ENCODE results near the gene MACROD2.

Gene MACROD2

DNA sequence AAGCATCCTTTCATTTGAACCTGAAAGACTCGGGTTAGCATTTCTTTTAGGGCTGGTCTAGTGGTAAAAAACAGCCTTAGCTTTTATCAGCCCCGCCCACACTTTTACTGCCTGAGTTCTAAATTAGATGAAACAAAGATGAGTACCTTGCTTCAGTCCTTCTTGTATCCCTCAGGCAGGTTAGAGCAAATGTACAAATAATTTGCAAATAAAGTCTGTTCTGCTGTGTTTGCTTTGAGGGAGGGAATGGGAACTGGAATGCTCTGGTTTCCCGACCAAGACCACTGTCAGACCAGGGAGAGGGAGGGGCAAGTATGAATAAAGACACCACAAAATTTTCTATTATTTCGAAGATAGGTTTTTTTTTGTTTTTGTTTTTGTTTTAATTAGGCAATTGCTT lies 427.6 kb downstream of the MACROD2 start:
- Histone ChIP-seq H4K20me1 (ENCODE audit: low read depth, low read length) (no peaks in the 10 kb centered on the region), H3K4me2 (ENCODE audit: low read depth, low read length, poor library complexity, severe bottlenecking) (no peak overlapping the region), H3K9ac (ENCODE audit: low read length) (no peak overlapping the region), H3K9me2 (replicated peaks; ENCODE audit: insufficient read depth, low read length) (0 out of 2 replicates have a peak, but pooled peaks cover under 1% of the 10 kb centered on the region), H3K36me3 (ENCODE audit: low read length) (no peaks in the 10 kb centered on the region), H3K79me2 (ENCODE audit: insufficient read depth, low read length) (no peaks in the 10 kb centered on the region), H3K27ac (ENCODE audit: low read depth, low read length) (no peak overlapping the region), H3K9me3 (ENCODE audit: insufficient read depth, low read length) (no peaks in the 10 kb centered on the region), H3K27me3 (ENCODE audit: low read length) (no peaks in the 10 kb centered on the region), H2AFZ (ENCODE audit: low read depth, low read length, severe bottlenecking) (no peak overlapping the region), H3K4me3 (ENCODE audit: insufficient read depth, low read length, poor library complexity, severe bottlenecking) (no peak overlapping the region), H3F3A (ENCODE audit: insufficient read depth) (no peaks in the 10 kb centered on the region)
- TF ChIP-seq EZH2phosphoT487 (conservative IDR thresholded peaks at IDR 0.05; ENCODE audit: low read length): no peak
- TF ChIP-seq, protein P1, sequence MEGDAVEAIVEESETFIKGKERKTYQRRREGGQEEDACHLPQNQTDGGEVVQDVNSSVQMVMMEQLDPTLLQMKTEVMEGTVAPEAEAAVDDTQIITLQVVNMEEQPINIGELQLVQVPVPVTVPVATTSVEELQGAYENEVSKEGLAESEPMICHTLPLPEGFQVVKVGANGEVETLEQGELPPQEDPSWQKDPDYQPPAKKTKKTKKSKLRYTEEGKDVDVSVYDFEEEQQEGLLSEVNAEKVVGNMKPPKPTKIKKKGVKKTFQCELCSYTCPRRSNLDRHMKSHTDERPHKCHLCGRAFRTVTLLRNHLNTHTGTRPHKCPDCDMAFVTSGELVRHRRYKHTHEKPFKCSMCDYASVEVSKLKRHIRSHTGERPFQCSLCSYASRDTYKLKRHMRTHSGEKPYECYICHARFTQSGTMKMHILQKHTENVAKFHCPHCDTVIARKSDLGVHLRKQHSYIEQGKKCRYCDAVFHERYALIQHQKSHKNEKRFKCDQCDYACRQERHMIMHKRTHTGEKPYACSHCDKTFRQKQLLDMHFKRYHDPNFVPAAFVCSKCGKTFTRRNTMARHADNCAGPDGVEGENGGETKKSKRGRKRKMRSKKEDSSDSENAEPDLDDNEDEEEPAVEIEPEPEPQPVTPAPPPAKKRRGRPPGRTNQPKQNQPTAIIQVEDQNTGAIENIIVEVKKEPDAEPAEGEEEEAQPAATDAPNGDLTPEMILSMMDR (IDR thresholded peaks at IDR 0.05; ENCODE audit: insufficient read depth, low read length, poor library complexity, severe bottlenecking): no peak

DNA sequence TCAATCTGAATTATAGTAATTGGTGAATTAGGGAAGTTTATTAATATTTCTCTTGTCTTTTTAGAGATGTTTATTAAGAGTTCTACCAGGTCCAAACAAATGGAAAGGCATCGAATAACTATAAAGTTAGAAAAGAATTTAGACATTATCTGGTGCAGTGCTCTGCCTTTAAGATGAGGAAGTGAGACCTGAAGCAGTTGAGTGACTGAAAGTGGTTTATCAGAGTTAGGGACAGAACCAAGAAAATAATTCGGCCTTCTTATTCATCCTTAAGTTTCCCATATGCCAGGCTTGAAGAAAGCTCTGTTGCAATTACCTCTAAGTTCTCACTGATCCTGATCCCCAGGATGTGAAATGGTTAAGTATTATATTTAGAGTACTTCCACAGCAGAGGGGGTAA lies 436.3 kb downstream of the MACROD2 start:
- Histone ChIP-seq H4K20me1 (ENCODE audit: low read depth, low read length) (no peaks in the 10 kb centered on the region), H3K9me3 (ENCODE audit: insufficient read depth, low read length) (no peaks in the 10 kb centered on the region), H3K4me3 (ENCODE audit: insufficient read depth, low read length, poor library complexity, severe bottlenecking) (no peak overlapping the region), H3K36me3 (ENCODE audit: low read length) (no peaks in the 10 kb centered on the region), H3K27me3 (ENCODE audit: low read length) (no peaks in the 10 kb centered on the region), H3K4me2 (ENCODE audit: low read depth, low read length, poor library complexity, severe bottlenecking) (no peak overlapping the region), H2AFZ (ENCODE audit: low read depth, low read length, severe bottlenecking) (no peak overlapping the region), H3F3A (ENCODE audit: insufficient read depth) (no peaks in the 10 kb centered on the region), H3K27ac (ENCODE audit: low read depth, low read length) (no peak overlapping the region), H3K9ac (ENCODE audit: low read length) (no peak overlapping the region), H3K9me2 (replicated peaks; ENCODE audit: insufficient read depth, low read length) (no peaks in the 10 kb centered on the region), H3K79me2 (ENCODE audit: insufficient read depth, low read length) (no peaks in the 10 kb centered on the region)
- TF ChIP-seq, protein P1 (IDR thresholded peaks at IDR 0.05; ENCODE audit: insufficient read depth, low read length, poor library complexity, severe bottlenecking): no peak
- TF ChIP-seq EZH2phosphoT487 (conservative IDR thresholded peaks at IDR 0.05; ENCODE audit: low read length): no peak

GRCh38 chr20:14432085-14432484 lies 436.8 kb downstream of the MACROD2 start:
- no peaks in the 10 kb centered on the region for H3K9me3 ChIP-seq (ENCODE audit: insufficient read depth, low read length)
- no peak overlapping the region for H3K9ac ChIP-seq (ENCODE audit: low read length)
- no peak overlapping the region for H3K4me3 ChIP-seq (ENCODE audit: insufficient read depth, low read length, poor library complexity, severe bottlenecking)
- H2AFZ ChIP-seq (ENCODE audit: low read depth, low read length, severe bottlenecking): no peak overlapping the region
- no peak overlapping the region for H3K4me2 ChIP-seq (ENCODE audit: low read depth, low read length, poor library complexity, severe bottlenecking)
- TF ChIP-seq EZH2phosphoT487 (conservative IDR thresholded peaks at IDR 0.05; ENCODE audit: low read length): no peak
- TF ChIP-seq, protein P1 (IDR thresholded peaks at IDR 0.05; ENCODE audit: insufficient read depth, low read length, poor library complexity, severe bottlenecking): no peak
- H4K20me1 ChIP-seq (ENCODE audit: low read depth, low read length): no peaks in the 10 kb centered on the region
- no peaks in the 10 kb centered on the region for H3K9me2 ChIP-seq (replicated peaks; ENCODE audit: insufficient read depth, low read length)
- H3K27ac ChIP-seq (ENCODE audit: low read depth, low read length): no peak overlapping the region
- H3K27me3 ChIP-seq (ENCODE audit: low read length): no peaks in the 10 kb centered on the region
- H3F3A ChIP-seq (ENCODE audit: insufficient read depth): no peaks in the 10 kb centered on the region
- H3K36me3 ChIP-seq (ENCODE audit: low read length): no peaks in the 10 kb centered on the region
- no peaks in the 10 kb centered on the region for H3K79me2 ChIP-seq (ENCODE audit: insufficient read depth, low read length)
